Spinal cord (tissue), 10 donors: ENCODE data around the gene KRT7. TPM values are rescaled to one million over a fixed set of nuclear protein-coding genes. Genes with fewer than 3 reads are reported as not detected.

Source experiments
- DNase-seq, 6 donors: peaks; one replicate each; pipeline versions ENCODE4 v3.0.0 to v3.0.0-alpha.2; 2013 to 2015; ENCODE audit warnings: low spot score in 6 of 6, low read depth in 4 of 6
- H3K27ac ChIP-seq: one replicate; pipeline ENCODE4 v1.5.1; 2013; ENCODE audit warnings: low read depth, low read length, control low read depth
- H3K27me3 ChIP-seq: one replicate; pipeline ENCODE4 v1.6.1; 2013; ENCODE audit warnings: low read length; ENCODE audit not compliant: control insufficient read depth, insufficient read depth
- H3K36me3 ChIP-seq: one replicate; pipeline ENCODE4 v1.6.1; 2013; ENCODE audit warnings: low read length; ENCODE audit not compliant: control insufficient read depth, insufficient read depth
- H3K4me1 ChIP-seq: one replicate; pipeline ENCODE4 v1.6.1; 2013; ENCODE audit warnings: low read length; ENCODE audit not compliant: control insufficient read depth, insufficient read depth
- H3K4me3 ChIP-seq: one replicate; pipeline ENCODE4 v1.5.1; 2013; ENCODE audit warnings: low read depth, low read length, control low read depth
- H3K9me3 ChIP-seq: one replicate; pipeline ENCODE4 v1.6.1; 2013; ENCODE audit warnings: low read length; ENCODE audit not compliant: control insufficient read depth, insufficient read depth
- WGBS: methylation state at CpG from one replicate; pipeline ENCODE4 v1.1.5; 2013; ENCODE audit warnings: missing lambda C conversion rate; ENCODE audit not compliant: insufficient coverage; 5-methylcytosine and 5-hydroxymethylcytosine counted together
- polyA plus RNA-seq, 2 donors: library from polyadenylated mRNA; unstranded; fragments of 120-200 nt; gene quantifications; one replicate each; pipeline ENCODE4 v1.2.1, GENCODE V29; 2013; ENCODE audit not compliant: insufficient read length in 2 of 2
- total RNA-seq, 2 donors: library from RNA; depleted of rRNA in 1 of 2; stranded (reverse); fragments of 120-200 nt in 1 of 2; fragments of >200 nt in 1 of 2; gene quantifications; one replicate each; pipeline versions ENCODE4 v1.2.3 to v1.2.4, GENCODE V29; 2013 to 2014
- donor health status: healthy.

Gene KRT7
- total and polyA plus RNA-seq, 4 donors = 0.33 to 1.2 (median 0.63) TPM; not detected in 1

- peaks cover 7% of the 10 kb centered on the region for H3K27me3 ChIP-seq
- H3K4me3 ChIP-seq = no peak overlapping the region
- no peaks in the 10 kb centered on the region for H3K36me3 ChIP-seq
- WGBS = 100% methylated on average over 1 of the region's 3 CpGs
- no peak for DNase-seq
- H3K4me1 ChIP-seq = peaks cover 19% of the 10 kb centered on the region
- H3K9me3 ChIP-seq = no peaks in the 10 kb centered on the region
- no peak overlapping the region for H3K27ac ChIP-seq
Observed at GRCh38 chr12:52220477-52220876, 12.6 kb upstream of the KRT7 start.

- no peak for DNase-seq
- peaks cover 11% of the 10 kb centered on the region for H3K4me1 ChIP-seq
- no peak overlapping the region for H3K27ac ChIP-seq
- peaks cover 7% of the 10 kb centered on the region for H3K27me3 ChIP-seq
- no peaks in the 10 kb centered on the region for H3K9me3 ChIP-seq
- no peaks in the 10 kb centered on the region for H3K36me3 ChIP-seq
- WGBS = no CpG with 5 or more reads among the region's 4 CpGs
- no peak overlapping the region for H3K4me3 ChIP-seq
Observed at GRCh38 chr12:52221070-52221781, 11.8 kb upstream of the KRT7 start.

- 17% methylated on average over 7 of the region's 8 CpGs for WGBS
- Histone ChIP-seq H3K27me3 (peaks cover 7% of the 10 kb centered on the region), H3K9me3 (no peaks in the 10 kb centered on the region), H3K4me3 (no peak overlapping the region), H3K27ac (no peak overlapping the region), H3K4me1 (peaks cover 4% of the 10 kb centered on the region), H3K36me3 (no peaks in the 10 kb centered on the region)
- DNase-seq = peak in 1 of 6 donors; percentile 46
Observed at GRCh38 chr12:52221912-52222457, 11.1 kb upstream of the KRT7 start.

GRCh38 chr12:52222692-52223091 lies 10.4 kb upstream of the KRT7 start:
- no peak overlapping the region for H3K27ac ChIP-seq
- 25% methylated on average over 1 of the region's 4 CpGs for WGBS
- DNase-seq = no peak
- H3K27me3 ChIP-seq = peaks cover 7% of the 10 kb centered on the region
- no peak overlapping the region for H3K4me3 ChIP-seq
- H3K4me1 ChIP-seq = no peaks in the 10 kb centered on the region
- no peaks in the 10 kb centered on the region for H3K36me3 ChIP-seq
- no peaks in the 10 kb centered on the region for H3K9me3 ChIP-seq

- WGBS = 97% methylated on average over 5 of the region's 5 CpGs
- no peaks in the 10 kb centered on the region for H3K9me3 ChIP-seq
- H3K4me3 ChIP-seq = no peak overlapping the region
- DNase-seq = no peak
- H3K27me3 ChIP-seq = peaks cover 7% of the 10 kb centered on the region
- H3K36me3 ChIP-seq = no peaks in the 10 kb centered on the region
- H3K27ac ChIP-seq = no peak overlapping the region
- H3K4me1 ChIP-seq = no peaks in the 10 kb centered on the region
Observed at GRCh38 chr12:52223406-52224039, 9.5 kb upstream of the KRT7 start.

GRCh38 chr12:52224151-52224550 lies 8.9 kb upstream of the KRT7 start:
- Histone ChIP-seq H3K36me3 (no peaks in the 10 kb centered on the region), H3K27me3 (peaks cover 7% of the 10 kb centered on the region), H3K4me1 (no peaks in the 10 kb centered on the region), H3K27ac (no peak overlapping the region), H3K4me3 (no peak overlapping the region), H3K9me3 (no peaks in the 10 kb centered on the region)
- DNase-seq = no peak
- WGBS = 87% methylated on average over 2 of the region's 3 CpGs

- WGBS = 100% methylated on average over 1 of the region's 4 CpGs
- peaks cover 12% of the 10 kb centered on the region for H3K27me3 ChIP-seq
- no peak for DNase-seq
- no peak overlapping the region for H3K27ac ChIP-seq
- no peaks in the 10 kb centered on the region for H3K36me3 ChIP-seq
- no peaks in the 10 kb centered on the region for H3K4me1 ChIP-seq
- no peaks in the 10 kb centered on the region for H3K9me3 ChIP-seq
- no peak overlapping the region for H3K4me3 ChIP-seq
Observed at GRCh38 chr12:52225752-52226151, 7.3 kb upstream of the KRT7 start.

- Histone ChIP-seq H3K4me3 (no peak overlapping the region), H3K27me3 (peaks cover 19% of the 10 kb centered on the region), H3K36me3 (no peaks in the 10 kb centered on the region), H3K9me3 (no peaks in the 10 kb centered on the region), H3K27ac (no peak overlapping the region), H3K4me1 (no peaks in the 10 kb centered on the region)
- 88% methylated on average over 3 of the region's 4 CpGs for WGBS
- no peak for DNase-seq
Observed at GRCh38 chr12:52226446-52226845, 6.6 kb upstream of the KRT7 start.

- no peaks in the 10 kb centered on the region for H3K9me3 ChIP-seq
- H3K4me1 ChIP-seq = peaks cover 7% of the 10 kb centered on the region
- H3K36me3 ChIP-seq = no peaks in the 10 kb centered on the region
- WGBS = 61% methylated on average over 3 of the region's 5 CpGs
- H3K27me3 ChIP-seq = peaks cover 24% of the 10 kb centered on the region
- no peak for DNase-seq
- H3K27ac ChIP-seq = no peak overlapping the region
- H3K4me3 ChIP-seq = no peak overlapping the region
Observed at GRCh38 chr12:52227606-52228166, 5.4 kb upstream of the KRT7 start.
